HG02970 (cell line): Measurements from ENCODE around the gene TM2D1.
"Not testable (repeated sequence)": the region's sequence is repeated elsewhere in the genome, so short reads cannot be mapped to it uniquely, and the experiment has no call there.

Experiments
- ATAC-seq: cut with Tn5 transposase; IDR thresholded peaks from one replicate; pipeline ENCODE4 v1.9.1; 2021; ENCODE audit warnings: mild to moderate bottlenecking, moderate library complexity, moderate number of reproducible peaks; ENCODE audit not compliant: unreplicated experiment, low FRiP score

Gene TM2D1

DNA sequence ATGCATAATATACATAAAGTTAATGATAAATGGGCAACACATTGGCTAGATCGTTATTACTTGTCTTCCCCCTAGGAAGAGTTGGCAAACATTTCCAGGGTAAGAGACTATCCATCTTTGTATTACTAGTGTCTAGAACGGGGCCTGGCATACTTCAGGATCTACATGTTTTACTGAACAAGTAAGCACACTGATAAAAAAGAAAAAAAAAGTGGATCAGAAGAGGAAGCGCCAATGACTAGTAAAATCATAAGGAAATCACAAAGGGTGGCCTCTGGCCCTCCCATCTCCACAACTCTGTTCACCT, 482 bp downstream of the TM2D1 start:
- no peak for ATAC-seq

DNA sequence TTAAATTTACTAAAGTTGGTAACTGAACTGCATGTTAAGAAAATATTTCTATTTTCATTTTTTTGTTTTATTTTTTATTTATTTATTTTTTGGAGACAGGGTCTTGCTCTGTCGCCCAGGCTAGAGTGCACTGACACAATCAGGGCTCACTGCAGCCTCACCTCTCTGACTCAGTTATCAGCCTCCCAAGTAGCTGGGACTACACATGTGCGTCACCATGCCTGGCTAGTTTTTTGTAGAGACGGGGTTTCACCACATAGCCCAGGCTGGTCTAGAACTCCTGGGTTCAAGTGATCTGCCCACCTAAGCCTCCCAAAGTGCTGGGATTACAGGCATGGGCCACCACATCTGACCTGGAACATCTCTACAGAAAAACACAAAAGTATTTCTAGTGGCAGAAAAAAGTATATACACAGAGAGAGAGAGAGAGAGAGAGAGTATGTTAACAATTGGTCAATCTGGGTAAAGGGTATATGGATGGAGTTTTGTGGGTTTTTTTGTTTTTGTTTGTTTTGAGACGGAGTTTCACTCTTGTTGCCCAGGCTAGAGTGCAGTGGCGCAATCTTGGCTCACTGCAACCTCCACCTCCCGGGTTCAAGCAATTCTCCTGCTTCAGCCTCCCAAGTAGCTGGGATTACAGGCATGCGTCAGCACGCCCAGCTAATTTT, 5.8 kb downstream of the TM2D1 start:
- not testable (repeated sequence) for ATAC-seq

DNA sequence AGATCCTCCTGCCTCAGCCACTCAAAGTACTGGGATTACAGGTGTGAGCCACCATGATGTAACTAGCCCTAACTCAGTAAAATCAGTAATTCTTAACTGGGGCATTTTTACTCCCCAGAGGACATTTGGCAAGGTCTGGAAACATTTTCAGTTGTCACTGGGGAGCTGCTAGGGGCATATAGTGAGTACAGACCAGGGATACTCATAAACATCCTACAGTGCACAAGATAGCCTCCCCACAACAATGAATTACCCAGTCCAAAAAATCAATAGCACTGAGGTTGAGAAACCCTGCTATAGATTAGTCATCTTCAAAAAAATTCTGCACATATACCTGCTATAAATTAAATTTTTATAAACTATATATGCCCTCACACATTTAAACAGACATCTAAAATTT, 13.0 kb downstream of the TM2D1 start:
- ATAC-seq, result no peak

DNA sequence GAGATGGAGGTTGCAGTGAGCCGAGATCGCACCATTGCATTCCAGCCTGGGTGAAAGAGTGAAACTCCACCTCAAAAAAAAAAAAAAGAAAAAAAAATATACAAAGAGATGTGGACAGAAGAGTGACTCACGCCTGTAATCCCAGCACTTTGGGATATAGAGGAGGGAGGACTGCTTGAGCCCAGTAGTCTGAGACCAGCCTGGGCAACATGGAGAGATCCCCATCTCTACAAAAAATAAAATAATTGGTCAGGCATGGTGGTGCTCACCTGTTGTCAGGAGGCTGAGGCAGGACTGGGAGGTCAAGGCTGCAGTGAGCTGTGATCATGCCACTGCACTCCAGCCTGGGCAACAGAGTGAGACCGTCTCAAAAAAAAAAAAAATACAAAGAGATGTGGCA, 13.7 kb downstream of the TM2D1 start:
- not testable (repeated sequence) for ATAC-seq

DNA sequence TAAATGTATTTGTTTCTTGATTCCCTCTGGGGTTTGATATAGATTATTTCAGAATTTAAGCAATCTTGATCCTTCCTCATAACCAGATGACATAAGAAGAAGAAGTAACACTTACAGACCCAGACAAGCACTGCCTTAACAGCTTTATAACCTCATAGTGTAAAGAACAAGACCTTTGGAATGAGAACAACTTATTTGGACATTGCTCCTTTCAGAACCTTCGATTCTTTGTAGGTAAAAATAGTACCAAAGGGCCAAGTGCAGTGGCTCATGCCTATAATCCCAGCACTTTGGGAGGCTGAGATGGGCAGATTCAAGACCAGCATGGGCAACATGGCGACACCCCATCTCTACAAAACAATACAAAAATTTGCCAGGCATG, 15.0 kb downstream of the TM2D1 start:
- ATAC-seq, result no peak

DNA sequence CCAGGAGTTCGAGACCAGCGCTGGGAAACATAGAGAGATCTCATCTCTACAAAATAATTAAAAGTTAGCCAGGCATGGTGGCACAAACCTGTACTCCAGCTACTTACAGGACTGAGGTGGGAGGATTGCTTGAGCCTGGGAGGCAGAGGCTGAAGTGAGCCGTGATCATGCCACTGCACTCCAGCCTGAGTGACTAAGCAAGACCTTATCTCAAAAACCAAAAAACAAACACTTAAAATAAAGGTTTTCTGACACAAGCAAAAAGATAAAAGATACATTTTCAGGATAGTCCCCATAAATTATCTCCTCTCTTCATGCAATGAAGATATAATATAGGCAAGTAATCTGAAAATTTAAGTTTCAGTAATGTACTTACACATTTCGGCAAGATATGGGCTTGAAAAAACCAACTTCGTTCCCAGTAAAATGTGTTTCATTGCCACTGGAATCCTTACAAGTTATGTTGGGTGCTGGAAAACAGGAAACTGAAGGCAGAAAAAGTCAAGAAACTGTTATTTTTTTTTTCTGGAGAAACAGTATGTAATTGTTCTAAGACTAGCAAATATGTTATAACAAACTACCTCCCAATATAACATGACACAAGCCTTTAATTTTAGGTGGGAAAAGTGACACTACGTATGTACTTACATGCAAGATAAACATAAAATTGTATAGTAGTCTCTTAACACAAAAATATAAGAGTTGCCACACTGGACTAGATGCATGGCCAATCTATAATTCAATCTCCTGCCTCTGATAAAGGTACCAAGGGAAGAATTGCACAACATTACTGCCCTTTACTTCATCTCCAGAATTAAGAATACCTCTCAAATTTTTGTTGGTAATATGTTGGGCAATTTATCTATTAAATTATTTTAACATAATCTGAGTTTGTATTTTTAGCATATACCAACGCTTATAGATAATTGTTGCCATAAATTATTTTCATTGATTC, 15.7 kb downstream of the TM2D1 start:
- no peak for ATAC-seq

DNA sequence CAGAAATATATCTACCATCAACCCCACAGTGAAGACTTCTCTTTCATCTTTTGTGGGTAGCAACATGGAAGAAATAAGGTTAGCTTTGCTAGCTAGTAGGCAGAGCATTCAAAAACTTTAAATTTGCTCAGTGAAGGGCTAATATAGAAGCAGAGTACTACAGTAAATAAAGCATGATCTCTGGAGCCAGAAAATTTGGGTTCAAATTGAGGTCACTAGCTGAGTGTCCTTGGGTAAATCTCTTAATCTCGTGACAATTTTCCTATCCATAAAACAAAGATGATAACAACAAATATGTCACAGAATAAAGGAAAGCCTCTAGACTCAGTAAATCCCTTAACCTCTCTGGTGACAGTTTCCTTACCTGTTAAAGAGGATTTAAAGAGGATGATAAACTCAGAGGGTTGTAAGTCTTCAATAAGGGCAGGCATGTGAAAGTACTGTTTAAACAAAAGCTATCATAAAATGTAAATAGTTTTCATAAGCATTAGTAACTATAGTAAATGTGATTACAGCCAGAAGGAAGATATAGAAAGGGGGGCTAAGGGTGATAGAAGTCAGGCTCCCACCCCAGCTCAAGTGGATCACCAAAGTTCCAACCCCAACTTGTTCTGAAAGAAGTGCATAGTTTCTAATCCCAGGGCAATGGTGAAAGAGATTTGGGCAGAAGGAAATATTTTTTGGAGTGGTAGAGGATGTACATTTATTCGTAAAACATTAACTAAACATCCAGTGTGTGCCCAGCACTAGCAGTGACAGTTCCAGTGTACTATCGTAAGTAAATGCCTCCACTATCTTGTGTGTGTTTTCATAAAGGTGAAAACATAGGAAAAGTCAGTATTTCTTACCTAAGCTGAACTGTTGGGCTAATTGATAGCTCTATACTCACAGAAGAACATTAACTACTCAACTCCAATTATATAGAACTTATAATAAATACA, 24.8 kb downstream of the TM2D1 start:
- ATAC-seq, result no peak

DNA sequence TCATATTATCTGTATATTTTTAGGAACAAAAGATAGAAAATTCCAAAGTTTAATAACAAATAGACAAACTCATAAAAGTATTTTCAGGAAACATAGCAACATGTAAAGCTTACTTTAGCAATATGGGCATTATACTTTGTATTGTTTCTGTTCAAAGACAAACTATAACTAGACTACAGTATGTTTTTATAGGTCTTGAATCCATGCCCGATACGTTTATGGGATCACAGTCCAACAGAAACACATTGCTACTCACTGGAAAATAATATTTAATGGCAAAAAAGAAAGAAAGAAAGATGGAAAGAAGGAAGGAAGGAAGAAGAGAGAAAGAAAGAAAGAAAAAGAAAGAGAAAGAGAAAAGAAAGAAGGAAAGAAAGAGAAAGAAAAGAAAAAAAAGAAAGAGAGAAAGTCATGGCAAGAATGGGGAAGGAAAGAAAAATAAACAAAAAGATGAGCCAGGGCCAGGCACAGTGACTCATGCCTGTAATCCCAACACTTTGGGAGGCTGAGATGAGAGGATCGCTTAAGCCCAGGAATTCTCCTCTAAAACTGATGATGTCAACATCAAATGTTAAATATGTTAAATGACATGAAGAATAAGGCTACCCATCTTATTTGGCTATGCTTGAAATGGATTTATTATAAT, 32.7 kb downstream of the TM2D1 start:
- no peak for ATAC-seq

DNA sequence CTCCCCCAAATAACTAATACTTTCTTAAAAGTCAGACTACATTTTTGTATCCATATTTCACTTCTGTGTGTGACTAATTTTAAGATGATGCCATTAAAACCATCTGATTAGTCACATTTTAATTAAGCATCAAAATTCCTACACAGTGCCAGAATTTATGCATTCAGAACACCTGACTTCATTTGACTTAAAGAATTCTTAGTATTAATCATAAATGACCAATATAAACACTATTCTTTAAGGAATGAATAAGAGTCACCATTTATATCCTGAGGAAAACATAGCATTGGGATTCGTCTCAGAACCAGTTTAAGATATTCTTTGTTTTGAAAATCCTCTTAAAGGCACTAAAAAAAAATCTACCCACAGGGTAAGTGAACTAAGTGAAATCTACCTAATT, 37.0 kb downstream of the TM2D1 start:
- ATAC-seq, result no peak

DNA sequence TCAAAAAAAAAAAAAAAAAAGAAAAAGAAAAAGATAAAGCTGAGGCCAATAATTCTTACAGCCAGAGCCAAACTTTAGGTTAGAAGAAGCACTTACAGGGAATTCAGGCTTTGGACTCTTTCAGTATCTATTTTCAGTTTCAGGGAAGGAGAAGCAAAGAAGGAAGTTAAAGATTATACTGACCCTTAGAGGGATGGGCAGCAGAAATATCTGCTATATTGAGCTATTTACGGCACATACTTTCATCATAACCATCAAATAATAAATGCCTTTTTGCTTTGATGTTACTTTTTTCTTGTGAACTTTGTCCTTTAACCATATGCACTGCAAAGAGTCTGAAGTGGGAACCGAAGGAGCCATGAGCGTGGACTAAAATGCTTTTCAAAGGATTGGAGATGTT, 42.0 kb downstream of the TM2D1 start:
- no peak for ATAC-seq

DNA sequence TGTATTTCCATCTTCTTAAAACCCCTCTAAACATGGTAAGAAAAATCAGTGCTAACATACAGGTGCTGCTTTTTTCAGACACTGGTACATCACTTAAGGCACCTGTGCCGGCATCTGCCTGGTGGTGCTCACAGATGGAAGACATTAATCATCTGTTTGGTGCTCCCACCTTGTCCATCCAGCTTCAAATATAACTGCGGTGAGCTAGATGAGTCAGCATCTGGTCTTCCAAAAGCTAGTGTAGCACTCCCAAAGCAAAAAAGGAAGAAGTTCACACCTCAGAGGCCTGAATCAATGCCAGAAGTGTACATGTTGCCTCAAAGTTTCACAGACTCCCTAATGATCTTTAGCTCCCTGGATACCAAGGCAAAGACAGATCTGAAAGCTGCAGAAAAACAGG, 44.4 kb downstream of the TM2D1 start:
- no peak for ATAC-seq

DNA sequence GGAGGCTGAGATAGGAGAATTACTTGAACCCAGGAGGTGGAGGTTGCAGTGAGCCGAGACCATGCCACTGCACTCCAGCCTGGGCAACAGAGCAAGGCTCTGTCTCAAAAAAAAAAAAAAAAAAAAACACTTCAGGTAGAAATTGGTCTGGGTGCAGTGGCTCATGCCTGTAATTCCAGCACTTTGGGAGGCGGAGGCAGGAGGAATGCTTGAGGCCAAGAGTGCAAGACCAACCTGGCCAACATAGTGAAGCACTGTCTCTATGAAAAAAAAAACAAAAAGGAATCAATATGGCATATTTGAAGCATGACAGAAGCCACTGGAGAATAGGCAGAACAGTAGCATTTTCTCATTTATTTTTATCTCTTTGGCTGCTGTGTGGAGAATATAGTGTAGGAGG, 48.1 kb downstream of the TM2D1 start:
- ATAC-seq, result not testable (repeated sequence)

DNA sequence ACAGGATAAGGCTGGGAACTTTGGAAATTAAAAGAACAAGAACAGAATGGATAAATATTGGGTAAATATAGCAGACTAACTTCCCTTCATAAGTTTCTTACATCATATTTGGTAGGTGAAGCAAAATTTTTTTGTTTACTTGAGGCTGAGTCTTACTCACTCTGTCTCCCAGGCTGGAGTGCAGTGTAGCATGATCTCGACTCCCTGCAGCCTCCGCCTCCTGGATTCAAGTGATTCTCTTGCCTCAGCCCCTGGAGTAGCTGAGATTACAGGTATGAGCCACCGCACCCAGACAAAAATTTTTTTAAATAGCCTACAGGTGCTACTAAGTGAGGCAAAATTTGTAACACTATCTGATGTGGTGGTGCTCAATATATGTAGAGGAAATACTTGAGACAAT, 50.7 kb downstream of the TM2D1 start:
- no peak for ATAC-seq

DNA sequence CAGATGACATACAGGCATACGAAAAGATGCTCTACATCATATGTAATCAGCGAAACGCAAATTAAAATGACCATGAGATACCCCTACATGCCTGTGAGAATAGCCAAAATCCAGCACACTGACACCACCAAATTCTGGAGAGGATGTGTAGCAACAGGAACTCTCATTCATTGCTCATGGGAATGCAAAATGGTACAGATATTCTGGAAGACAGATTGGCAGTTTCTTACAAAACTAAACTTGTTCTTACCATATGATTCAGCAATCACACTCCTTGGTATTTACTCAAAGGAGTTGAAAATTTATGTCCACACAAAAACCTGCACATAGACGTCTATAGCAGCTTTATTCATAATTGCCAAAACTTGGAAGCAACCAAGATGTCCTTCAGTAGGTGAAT, 52.6 kb downstream of the TM2D1 start:
- no peak for ATAC-seq

DNA sequence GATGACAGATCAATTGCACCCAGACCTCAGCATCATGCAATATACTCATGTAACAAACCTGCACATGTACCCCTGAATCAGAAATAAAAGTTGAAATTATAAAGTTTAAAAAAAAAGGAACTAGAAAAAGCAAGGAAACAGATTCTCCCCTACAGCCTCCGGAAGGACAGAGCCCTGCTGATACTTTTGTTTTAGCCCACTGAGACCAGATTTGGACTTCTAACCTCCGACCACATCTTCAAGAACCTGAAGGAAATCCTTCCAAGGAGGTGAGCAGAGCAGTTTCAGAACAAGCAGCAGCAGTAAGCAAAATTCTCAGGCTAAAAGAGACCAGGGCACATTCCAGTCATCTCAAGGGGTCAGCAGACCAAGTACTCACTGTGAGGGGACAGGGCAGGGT, 54.5 kb downstream of the TM2D1 start:
- ATAC-seq, result no peak

DNA sequence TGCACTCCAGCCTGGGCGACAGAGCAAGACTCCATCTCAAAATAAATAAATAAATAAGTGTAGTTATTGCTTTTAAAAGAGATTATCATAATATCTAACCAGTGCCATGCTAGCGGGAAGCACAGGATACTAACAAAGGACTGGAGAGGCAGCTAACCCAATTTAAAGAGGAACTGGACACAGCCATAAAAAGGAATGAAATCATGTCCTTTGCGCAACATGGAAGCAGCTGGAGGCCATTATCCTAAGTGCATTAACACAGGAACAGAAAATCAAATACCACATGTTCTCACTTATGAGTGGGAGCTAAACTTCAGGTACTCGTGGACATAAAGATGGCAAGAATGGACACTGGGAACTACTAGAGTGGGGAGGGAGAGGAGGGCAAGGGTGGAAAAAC, 54.9 kb downstream of the TM2D1 start:
- no peak for ATAC-seq

DNA sequence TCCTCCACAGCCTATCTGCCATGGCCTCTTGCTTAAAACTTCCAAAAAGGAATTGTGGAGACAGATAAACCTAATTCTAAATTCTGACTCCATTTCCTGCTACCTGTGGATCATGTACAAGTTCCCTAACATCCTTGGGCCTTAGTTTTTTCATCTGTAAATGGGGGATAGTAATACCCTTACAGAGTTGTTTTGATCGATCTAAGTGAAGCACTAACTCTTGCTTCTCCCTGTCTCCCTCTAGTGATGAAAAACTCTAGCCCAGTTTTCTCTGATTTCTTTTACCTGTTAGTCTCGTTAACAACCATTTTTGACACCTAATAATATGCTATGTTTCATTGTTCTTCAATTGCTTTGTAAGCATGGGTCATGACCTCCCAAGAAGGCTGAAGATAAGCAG, 65.9 kb downstream of the TM2D1 start:
- ATAC-seq, result no peak

DNA sequence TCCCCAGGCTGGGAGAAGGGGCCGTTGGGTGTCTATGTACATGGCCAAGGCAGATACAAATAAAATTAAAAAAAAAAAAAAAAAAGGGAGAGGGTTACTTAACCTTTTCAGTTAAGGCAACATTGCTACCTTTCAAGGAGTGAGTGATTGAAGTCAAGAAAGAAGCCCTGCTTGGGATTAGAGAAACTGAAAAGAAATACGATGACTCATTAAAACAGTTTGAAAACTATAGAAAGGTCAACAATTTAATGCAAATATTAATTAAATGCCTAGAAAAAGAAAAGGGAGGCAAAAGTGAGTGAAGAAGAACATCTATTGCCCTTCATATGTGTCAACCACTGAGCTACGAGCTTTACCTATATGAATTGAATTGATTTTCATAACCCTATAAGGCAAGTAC, 69.5 kb downstream of the TM2D1 start:
- no peak for ATAC-seq

DNA sequence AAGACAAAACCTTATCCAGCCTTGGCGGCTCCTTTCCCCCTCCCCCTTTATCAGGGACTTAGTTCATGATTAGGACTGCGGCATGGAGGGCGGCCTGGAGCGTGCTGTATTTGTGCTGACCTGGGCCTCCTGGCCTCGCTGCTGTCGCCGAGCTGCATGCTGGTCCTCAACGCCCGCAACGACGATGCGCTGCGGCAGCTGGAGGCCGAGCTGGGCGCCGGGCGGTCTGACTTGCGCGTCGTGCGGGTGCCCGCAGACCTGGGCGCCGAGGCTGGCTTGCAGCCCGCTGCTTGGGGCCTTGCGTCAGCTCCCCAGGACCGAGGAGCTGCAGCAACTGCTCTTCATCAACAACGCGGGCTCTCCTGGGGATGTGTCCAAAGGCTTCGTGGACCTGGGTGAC, 70.9 kb downstream of the TM2D1 start:
- ATAC-seq, result no peak

DNA sequence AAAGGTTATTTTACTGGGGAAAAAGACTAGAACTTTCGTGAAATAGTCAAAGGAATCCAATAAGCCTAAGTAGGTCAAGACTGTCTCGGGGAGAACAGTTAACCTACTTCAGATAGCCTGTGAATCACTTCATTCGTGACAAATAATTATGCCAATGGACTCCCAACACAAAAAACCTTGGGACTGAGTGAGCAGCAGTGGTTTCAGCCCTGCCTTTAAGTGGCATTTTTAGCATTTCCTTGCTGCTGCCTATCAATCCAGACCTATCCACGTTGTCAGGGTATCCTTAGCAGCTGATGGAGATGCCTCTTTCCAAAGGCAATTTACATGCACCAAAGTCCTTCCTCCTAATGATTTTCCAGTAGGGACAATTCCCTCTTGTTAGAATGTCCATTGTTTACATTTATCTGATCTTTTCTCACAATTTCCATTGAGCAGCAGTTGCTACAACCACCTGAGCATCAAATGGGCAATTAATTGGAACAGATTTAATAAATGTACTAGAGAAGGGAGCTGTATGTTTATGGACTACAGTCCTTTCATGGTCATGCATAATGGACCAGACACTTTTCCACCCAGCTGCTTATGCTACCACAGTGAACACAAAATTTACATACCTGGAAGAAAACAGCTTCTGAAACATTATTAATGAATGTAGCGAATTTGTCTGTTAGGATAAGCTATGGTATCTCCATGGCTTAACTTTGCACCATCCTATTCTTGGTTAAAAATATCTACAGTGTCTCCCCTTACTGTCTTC, 75.8 kb downstream of the TM2D1 start:
- ATAC-seq, result no peak
